ENCODE measurements around the gene SPDYA.
A peak's percentile ranks its signal among the peaks of the same experiment; 100 is the strongest.

SPDYA gene

GRCh38 chr2:28828382-28828781, 17.7 kb downstream of the SPDYA start:
- no peak for DNase-seq

GRCh38 chr2:28833740-28834470, 23.3 kb downstream of the SPDYA start:
- no peak for DNase-seq

- no peak for DNase-seq
Observed at GRCh38 chr2:28835781-28836180, 25.1 kb downstream of the SPDYA start.

GRCh38 chr2:28838971-28839370, 28.3 kb downstream of the SPDYA start:
- no peak for DNase-seq

- DNase-seq: no peak
Observed at GRCh38 chr2:28842042-28842441, 31.4 kb downstream of the SPDYA start.

- DNase-seq: no peak
Observed at GRCh38 chr2:28855193-28855592, 44.6 kb downstream of the SPDYA start.

GRCh38 chr2:28855977-28856376, 45.3 kb downstream of the SPDYA start:
- DNase-seq: no peak

- no peak for DNase-seq
Observed at GRCh38 chr2:28868611-28869010, 58.0 kb downstream of the SPDYA start.

GRCh38 chr2:28869494-28870145, 59.0 kb downstream of the SPDYA start:
- DNase-seq: no peak

- DNase-seq: peak; percentile 97
Observed at GRCh38 chr2:28870146-28870891, 59.7 kb downstream of the SPDYA start, which contains the start of gene TRMT61B. Gene TRMT61B (minus strand): TSS chr2:28870309. CDS start chr2:28870277, 32 bp downstream.

GRCh38 chr2:28871620-28872019, 61.0 kb downstream of the SPDYA start:
- no peak for DNase-seq

GRCh38 chr2:28880193-28880592, 69.6 kb downstream of the SPDYA start:
- no peak for DNase-seq

GRCh38 chr2:28893488-28893887, 82.9 kb downstream of the SPDYA start:
- DNase-seq: no peak

GRCh38 chr2:28894470-28895188, 84.0 kb downstream of the SPDYA start, which contains the start of gene WDR43:
Gene WDR43 (plus strand): TSS chr2:28894667. CDS start chr2:28894699, 32 bp downstream.
- peak; percentile 98 for DNase-seq

GRCh38 chr2:28895189-28895893, 84.7 kb downstream of the SPDYA start:
- peak; percentile 44 for DNase-seq

- no peak for DNase-seq
Observed at GRCh38 chr2:28896906-28897305, 86.3 kb downstream of the SPDYA start.

GRCh38 chr2:28898048-28898447, 87.4 kb downstream of the SPDYA start:
- DNase-seq: no peak
